ENCODE results near the gene CST9L.

The CST9L gene

GRCh38 chr20:23602241-23602640, 34.0 kb upstream of the CST9L start:
- H3K4me3 ChIP-seq (ENCODE audit: low read depth, low read length): no peak overlapping the region
- no peak for DNase-seq (ENCODE audit: low read depth, low spot score)
- TF ChIP-seq, protein P1, sequence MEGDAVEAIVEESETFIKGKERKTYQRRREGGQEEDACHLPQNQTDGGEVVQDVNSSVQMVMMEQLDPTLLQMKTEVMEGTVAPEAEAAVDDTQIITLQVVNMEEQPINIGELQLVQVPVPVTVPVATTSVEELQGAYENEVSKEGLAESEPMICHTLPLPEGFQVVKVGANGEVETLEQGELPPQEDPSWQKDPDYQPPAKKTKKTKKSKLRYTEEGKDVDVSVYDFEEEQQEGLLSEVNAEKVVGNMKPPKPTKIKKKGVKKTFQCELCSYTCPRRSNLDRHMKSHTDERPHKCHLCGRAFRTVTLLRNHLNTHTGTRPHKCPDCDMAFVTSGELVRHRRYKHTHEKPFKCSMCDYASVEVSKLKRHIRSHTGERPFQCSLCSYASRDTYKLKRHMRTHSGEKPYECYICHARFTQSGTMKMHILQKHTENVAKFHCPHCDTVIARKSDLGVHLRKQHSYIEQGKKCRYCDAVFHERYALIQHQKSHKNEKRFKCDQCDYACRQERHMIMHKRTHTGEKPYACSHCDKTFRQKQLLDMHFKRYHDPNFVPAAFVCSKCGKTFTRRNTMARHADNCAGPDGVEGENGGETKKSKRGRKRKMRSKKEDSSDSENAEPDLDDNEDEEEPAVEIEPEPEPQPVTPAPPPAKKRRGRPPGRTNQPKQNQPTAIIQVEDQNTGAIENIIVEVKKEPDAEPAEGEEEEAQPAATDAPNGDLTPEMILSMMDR (IDR thresholded peaks at IDR 0.05; ENCODE audit: low read depth, low read length): no peak

DNA sequence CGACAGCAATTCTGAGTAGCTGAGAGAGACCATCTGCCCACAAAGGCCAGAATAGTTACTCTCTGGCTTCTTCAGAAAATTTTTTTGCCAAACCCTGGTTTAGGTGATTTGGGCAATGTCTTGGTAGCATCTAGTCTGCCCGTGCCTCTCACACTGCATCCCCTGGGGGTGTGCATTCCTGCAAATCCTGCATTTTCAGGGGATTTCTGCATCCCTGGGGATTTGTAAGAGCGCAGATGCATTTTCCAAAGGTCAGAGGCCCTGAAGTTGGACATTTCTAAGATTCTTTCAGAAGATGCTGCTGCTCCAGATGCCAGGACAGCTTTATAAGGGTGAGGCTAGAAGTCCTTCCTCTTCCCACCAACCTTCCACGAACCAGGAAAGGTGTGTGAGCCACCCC, 33.4 kb upstream of the CST9L start:
- TF ChIP-seq, protein P1 (IDR thresholded peaks at IDR 0.05; ENCODE audit: low read depth, low read length): no peak
- in situ Hi-C loops (cut with HindIII; ENCODE audit: low sequenced_read_pairs): no loop called here
- H3K4me3 ChIP-seq (ENCODE audit: low read depth, low read length): no peak overlapping the region
- DNase-seq (ENCODE audit: low read depth, low spot score): no peak

More at GRCh38 chr20:23602241-23602640, 34.0 kb upstream of the CST9L start:
- in situ Hi-C loops (cut with HindIII; ENCODE audit: low sequenced_read_pairs): no loop called here

DNA sequence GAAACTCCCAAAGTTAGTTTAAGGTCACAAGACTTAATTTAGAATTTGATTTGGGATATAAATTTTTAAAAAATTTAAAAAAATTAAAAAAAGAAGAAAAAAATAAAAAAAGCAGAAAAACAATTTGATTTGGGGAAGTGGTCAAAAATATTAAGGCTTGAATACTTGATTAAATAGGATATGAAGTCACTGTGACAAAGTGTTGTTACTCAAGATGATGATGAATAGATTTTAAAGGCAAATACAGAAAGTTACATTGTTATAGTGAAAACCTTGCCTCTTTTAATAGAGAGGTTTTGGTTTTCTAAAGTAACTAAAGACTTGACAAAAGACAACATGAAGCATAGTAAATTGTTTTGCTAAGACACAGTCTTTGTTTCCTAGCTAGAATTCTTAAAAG, 30.2 kb upstream of the CST9L start:
- no peak for DNase-seq (ENCODE audit: low read depth, low spot score)
- in situ Hi-C loops (cut with HindIII; ENCODE audit: low sequenced_read_pairs): no loop called here
- TF ChIP-seq, protein P1 (IDR thresholded peaks at IDR 0.05; ENCODE audit: low read depth, low read length): no peak
- no peak overlapping the region for H3K4me3 ChIP-seq (ENCODE audit: low read depth, low read length)

GRCh38 chr20:23596579-23597250, 28.4 kb upstream of the CST9L start:
- peak; percentile 1 for DNase-seq (ENCODE audit: low read depth, low spot score)
- H3K4me3 ChIP-seq (ENCODE audit: low read depth, low read length): no peak overlapping the region
- TF ChIP-seq, protein P1 (IDR thresholded peaks at IDR 0.05; ENCODE audit: low read depth, low read length): no peak
- in situ Hi-C loops (cut with HindIII; ENCODE audit: low sequenced_read_pairs): no loop called here

GRCh38 chr20:23595941-23596340, 27.7 kb upstream of the CST9L start:
- TF ChIP-seq, protein P1 (IDR thresholded peaks at IDR 0.05; ENCODE audit: low read depth, low read length): no peak
- H3K4me3 ChIP-seq (ENCODE audit: low read depth, low read length): no peak overlapping the region
- in situ Hi-C loops (cut with HindIII; ENCODE audit: low sequenced_read_pairs): no loop called here
- DNase-seq (ENCODE audit: low read depth, low spot score): no peak

GRCh38 chr20:23588434-23589403, 20.4 kb upstream of the CST9L start:
- no peak for DNase-seq (ENCODE audit: low read depth, low spot score)
- no peak overlapping the region for H3K4me3 ChIP-seq (ENCODE audit: low read depth, low read length)
- TF ChIP-seq, protein P1 (IDR thresholded peaks at IDR 0.05; ENCODE audit: low read depth, low read length): no peak
- in situ Hi-C loops (cut with HindIII; ENCODE audit: low sequenced_read_pairs): no loop called here
